Measurements from ENCODE around the gene CRELD2. TPM values are rescaled to one million over a fixed set of nuclear protein-coding genes. Genes with fewer than 3 reads are reported as not detected.

Gene CRELD2
- total RNA-seq, 4 donors from 2014 or later, result 8.9 to 15.0 (median 13.0) TPM

DNA sequence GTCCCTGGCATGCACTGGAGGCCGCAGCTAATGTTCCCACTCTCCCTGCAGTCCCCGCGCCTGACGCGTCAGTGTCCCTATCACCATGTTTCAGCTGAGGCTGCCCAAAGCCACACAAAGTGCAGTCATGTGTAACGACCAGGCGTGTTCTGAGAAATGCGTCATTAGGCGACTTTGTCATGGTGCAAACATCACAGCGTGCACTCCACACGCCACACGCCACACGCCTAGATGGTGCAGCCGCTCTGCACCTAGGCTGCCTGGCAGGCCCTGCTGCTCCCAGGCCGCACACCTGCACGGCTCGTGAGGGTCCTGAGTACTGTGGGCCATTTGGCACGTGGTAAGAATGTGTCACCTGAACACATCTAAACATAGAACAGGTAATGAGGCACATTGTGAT, 2.4 kb downstream of the CRELD2 start:
- in situ Hi-C loops (cut with MboI; ENCODE audit: low sequenced_read_pairs in 4 of 4), result no loop called here
- ATAC-seq (no peak), DNase-seq (no peak)
- TF ChIP-seq, protein P1, sequence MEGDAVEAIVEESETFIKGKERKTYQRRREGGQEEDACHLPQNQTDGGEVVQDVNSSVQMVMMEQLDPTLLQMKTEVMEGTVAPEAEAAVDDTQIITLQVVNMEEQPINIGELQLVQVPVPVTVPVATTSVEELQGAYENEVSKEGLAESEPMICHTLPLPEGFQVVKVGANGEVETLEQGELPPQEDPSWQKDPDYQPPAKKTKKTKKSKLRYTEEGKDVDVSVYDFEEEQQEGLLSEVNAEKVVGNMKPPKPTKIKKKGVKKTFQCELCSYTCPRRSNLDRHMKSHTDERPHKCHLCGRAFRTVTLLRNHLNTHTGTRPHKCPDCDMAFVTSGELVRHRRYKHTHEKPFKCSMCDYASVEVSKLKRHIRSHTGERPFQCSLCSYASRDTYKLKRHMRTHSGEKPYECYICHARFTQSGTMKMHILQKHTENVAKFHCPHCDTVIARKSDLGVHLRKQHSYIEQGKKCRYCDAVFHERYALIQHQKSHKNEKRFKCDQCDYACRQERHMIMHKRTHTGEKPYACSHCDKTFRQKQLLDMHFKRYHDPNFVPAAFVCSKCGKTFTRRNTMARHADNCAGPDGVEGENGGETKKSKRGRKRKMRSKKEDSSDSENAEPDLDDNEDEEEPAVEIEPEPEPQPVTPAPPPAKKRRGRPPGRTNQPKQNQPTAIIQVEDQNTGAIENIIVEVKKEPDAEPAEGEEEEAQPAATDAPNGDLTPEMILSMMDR (IDR thresholded peaks at IDR 0.05 in 4 of 5, conservative IDR thresholded peaks at IDR 0.05 in 1 of 5), result no peak
- no peak for TF ChIP-seq POLR2A (IDR thresholded peaks at IDR 0.05)
- no peaks in the 10 kb centered on the region for H3K27me3 ChIP-seq
- no peak overlapping the region for H3K27ac ChIP-seq
- intact Hi-C loops (cut with DNase I; ENCODE audit: low total_unique reads), result no loop called here
- no peaks in the 10 kb centered on the region for H3K9me3 ChIP-seq
- H3K4me3 ChIP-seq, result no peak overlapping the region
- H3K36me3 ChIP-seq, result peaks cover 0 to 31% of the 10 kb centered on the region in 2 donors
- peaks cover 13 to 19% of the 10 kb centered on the region in 2 donors for H3K4me1 ChIP-seq

DNA sequence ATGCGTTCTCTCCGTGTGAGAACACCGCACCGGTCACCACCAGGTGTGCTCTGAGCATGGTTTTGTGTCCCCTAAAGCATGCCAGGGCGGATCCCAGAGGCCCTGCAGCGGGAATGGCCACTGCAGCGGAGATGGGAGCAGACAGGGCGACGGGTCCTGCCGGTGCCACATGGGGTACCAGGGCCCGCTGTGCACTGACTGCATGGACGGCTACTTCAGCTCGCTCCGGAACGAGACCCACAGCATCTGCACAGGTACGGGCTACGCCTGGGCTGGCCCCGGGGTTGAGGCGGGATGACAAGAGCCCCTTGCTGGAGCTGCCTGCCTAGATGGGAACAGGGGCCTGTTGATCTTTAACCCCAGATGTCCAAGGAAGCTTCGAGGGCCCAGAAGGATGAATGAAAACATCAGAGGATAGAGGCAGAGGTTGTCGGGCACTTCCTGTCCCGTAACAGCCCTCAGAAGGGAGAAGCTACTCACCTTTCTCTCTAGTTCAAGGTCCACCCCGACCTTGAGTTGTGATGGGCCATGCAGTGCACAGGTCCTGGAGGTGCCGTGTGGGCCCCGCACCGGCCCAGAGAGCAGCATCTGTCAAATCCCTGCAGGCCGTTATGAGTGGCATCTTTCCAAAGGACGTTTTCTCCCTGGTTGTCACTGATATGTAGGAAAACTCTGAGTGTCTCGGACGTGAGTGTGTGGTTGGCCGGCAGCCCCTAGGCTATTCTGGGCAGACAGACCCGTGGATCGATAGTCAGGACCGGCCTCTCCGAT, 3.3 kb downstream of the CRELD2 start:
- peaks cover 0 to 32% of the 10 kb centered on the region in 2 donors for H3K36me3 ChIP-seq
- no peak for ATAC-seq
- intact Hi-C loops (cut with DNase I; ENCODE audit: low total_unique reads), result no loop called here

DNA sequence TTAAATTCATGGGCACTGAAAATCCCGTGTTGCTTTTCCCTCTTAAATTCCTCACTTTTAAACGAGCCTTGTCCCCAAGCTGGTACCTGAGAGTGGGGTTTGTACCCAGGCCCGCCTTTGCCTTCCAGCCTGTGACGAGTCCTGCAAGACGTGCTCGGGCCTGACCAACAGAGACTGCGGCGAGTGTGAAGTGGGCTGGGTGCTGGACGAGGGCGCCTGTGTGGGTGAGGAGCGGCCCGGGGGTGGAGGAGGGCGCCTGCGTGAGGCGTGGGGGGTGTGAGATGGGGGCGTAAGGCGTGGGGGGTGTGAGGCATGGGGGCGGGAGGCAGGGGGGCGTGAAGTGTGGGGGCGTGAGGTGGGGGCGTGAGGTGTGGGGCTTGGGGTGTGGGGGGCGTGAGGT, 4.0 kb downstream of the CRELD2 start:
- H3K36me3 ChIP-seq, result peaks cover 0 to 32% of the 10 kb centered on the region in 2 donors
- no peaks in the 10 kb centered on the region for H3K27me3 ChIP-seq
- peaks cover 7 to 12% of the 10 kb centered on the region in 2 donors for H3K4me1 ChIP-seq
- H3K9me3 ChIP-seq, result no peaks in the 10 kb centered on the region
- H3K27ac ChIP-seq, result no peak overlapping the region
- in situ Hi-C loops (cut with MboI; ENCODE audit: low sequenced_read_pairs in 4 of 4) (no loop called here), intact Hi-C loops (cut with DNase I; ENCODE audit: low total_unique reads) (no loop called here)
- TF ChIP-seq, protein P1 (IDR thresholded peaks at IDR 0.05 in 4 of 5, conservative IDR thresholded peaks at IDR 0.05 in 1 of 5), result no peak
- no peak for TF ChIP-seq POLR2A (IDR thresholded peaks at IDR 0.05)
- no peak for ATAC-seq
- H3K4me3 ChIP-seq, result no peak overlapping the region
- DNase-seq, result no peak

More for the DNA sequence above, 3.3 kb downstream of the CRELD2 start:
- DNase-seq, result no peak
- no peak overlapping the region for H3K27ac ChIP-seq
- in situ Hi-C loops (cut with MboI; ENCODE audit: low sequenced_read_pairs in 4 of 4), result no loop called here
- no peak overlapping the region for H3K4me3 ChIP-seq
- no peaks in the 10 kb centered on the region for H3K9me3 ChIP-seq
- H3K27me3 ChIP-seq, result no peaks in the 10 kb centered on the region
- TF ChIP-seq, protein P1 (IDR thresholded peaks at IDR 0.05 in 4 of 5, conservative IDR thresholded peaks at IDR 0.05 in 1 of 5), result no peak
- TF ChIP-seq POLR2A (IDR thresholded peaks at IDR 0.05), result no peak
- H3K4me1 ChIP-seq, result peaks cover 13 to 19% of the 10 kb centered on the region in 2 donors

DNA sequence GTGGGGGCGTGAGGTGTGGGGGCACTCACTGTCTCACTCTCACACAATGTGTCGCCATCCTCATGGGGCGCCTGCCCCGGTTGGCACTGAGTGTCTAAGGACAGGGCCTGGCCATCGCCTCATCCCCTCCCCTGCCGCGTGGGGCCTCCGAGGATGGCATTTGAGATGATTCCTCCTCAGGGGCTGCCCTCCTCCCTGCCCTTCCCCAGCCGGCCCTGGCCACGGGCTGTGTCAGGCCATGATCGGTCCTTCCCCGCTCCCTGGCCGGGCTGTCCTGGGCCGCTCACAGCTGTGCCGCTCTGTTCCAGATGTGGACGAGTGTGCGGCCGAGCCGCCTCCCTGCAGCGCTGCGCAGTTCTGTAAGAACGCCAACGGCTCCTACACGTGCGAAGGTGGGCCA, 4.5 kb downstream of the CRELD2 start:
- H3K4me3 ChIP-seq, result no peak overlapping the region
- intact Hi-C loops (cut with DNase I; ENCODE audit: low total_unique reads) (no loop called here), in situ Hi-C loops (cut with MboI; ENCODE audit: low sequenced_read_pairs in 4 of 4) (no loop called here)
- H3K36me3 ChIP-seq, result peaks cover 0 to 32% of the 10 kb centered on the region in 2 donors
- peaks cover 7 to 9% of the 10 kb centered on the region in 2 donors for H3K4me1 ChIP-seq
- ATAC-seq, result no peak
- no peaks in the 10 kb centered on the region for H3K27me3 ChIP-seq
- no peak for TF ChIP-seq POLR2A (IDR thresholded peaks at IDR 0.05)
- TF ChIP-seq, protein P1 (IDR thresholded peaks at IDR 0.05 in 4 of 5, conservative IDR thresholded peaks at IDR 0.05 in 1 of 5), result no peak
- DNase-seq, result no peak
- H3K27ac ChIP-seq, result no peak overlapping the region
- no peaks in the 10 kb centered on the region for H3K9me3 ChIP-seq

Measured in gastrocnemius medialis (tissue), 4 donors.